Measurements from ENCODE around the gene ARSB.

Gene ARSB

GRCh38 chr5:78810098-78810920, 174.8 kb downstream of the ARSB start:
- no peak for TF ChIP-seq JUND (IDR thresholded peaks at IDR 0.05; ENCODE audit: low read depth)
- DNase-seq (ENCODE audit: low read depth in 1 of 2, low spot score in 1 of 2) = no peak
- in situ Hi-C loops (cut with HindIII; ENCODE audit: low pct_unique_long_range_greater_than_20kb, low sequenced_read_pairs) = no loop called here

GRCh38 chr5:78809444-78809843, 175.7 kb downstream of the ARSB start:
- TF ChIP-seq JUND (IDR thresholded peaks at IDR 0.05; ENCODE audit: low read depth) = no peak
- in situ Hi-C loops (cut with HindIII; ENCODE audit: low pct_unique_long_range_greater_than_20kb, low sequenced_read_pairs) = no loop called here
- no peak for DNase-seq (ENCODE audit: low read depth in 1 of 2, low spot score in 1 of 2)

DNA sequence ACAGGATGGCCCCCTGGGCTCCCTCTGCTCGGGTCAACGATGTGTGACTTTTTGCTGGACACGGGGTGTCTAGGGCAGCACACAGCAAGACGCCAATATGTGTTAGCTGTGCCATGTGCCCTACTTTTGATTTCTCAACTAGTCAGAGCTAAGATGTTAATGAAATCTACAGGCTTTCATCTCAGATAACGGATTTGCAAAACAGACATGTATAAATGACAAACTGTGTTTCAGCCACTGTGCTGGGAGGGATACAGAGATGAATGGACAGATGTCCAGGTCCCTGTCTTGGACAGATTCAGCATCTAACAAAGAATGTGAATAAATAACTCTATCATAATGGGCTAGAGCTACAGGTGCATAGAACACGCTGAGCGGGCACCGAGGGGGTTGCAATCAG, 176.3 kb downstream of the ARSB start:
- no peak for DNase-seq (ENCODE audit: low read depth in 1 of 2, low spot score in 1 of 2)
- no peak for TF ChIP-seq JUND (IDR thresholded peaks at IDR 0.05; ENCODE audit: low read depth)
- in situ Hi-C loops (cut with HindIII; ENCODE audit: low pct_unique_long_range_greater_than_20kb, low sequenced_read_pairs) = no loop called here

DNA sequence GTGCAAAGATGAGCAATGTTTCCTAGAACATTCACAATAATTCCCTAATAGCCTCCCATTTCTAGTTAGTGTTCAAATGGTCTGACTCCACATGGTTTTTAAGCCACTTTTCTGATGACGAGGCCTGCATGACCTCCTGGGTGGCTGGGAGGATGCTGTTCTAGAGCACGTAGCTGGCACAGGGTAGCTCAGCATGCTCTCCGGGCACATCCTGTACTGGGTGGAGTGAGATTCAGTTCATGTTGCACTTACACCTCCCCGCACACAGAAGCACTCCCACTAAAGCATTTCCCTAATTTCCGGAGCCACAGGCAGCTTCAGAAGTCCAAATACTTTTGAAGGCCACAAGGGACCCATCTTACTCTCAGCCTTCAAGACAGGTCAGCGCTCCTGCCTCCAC, 176.7 kb downstream of the ARSB start:
- no peak for DNase-seq (ENCODE audit: low read depth in 1 of 2, low spot score in 1 of 2)
- TF ChIP-seq JUND (IDR thresholded peaks at IDR 0.05; ENCODE audit: low read depth) = no peak
- in situ Hi-C loops (cut with HindIII; ENCODE audit: low pct_unique_long_range_greater_than_20kb, low sequenced_read_pairs) = no loop called here

DNA sequence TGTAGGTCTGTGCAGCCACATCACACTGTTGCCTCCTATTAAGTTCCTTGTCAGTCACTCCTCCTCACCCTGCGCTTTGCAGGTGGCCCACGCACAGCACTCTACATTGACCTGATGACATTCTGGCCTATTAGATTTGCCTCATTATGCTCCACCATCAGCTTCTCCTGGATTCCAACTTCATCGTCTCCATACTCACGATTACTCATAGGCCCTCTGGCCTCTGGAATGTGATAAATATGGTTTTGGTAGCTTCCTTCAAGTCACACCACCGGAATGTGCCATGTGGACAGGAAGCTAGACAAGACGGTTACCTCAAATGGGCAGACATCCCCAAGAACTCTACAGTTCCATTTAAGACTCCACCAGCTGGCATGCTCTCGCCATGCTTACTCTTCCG, 178.6 kb downstream of the ARSB start:
- no peak for TF ChIP-seq JUND (IDR thresholded peaks at IDR 0.05; ENCODE audit: low read depth)
- no peak for DNase-seq (ENCODE audit: low read depth in 1 of 2, low spot score in 1 of 2)
- in situ Hi-C loops (cut with HindIII; ENCODE audit: low pct_unique_long_range_greater_than_20kb, low sequenced_read_pairs) = no loop called here

- DNase-seq (ENCODE audit: low read depth in 1 of 2, low spot score in 1 of 2) = no peak
- in situ Hi-C loops (cut with HindIII; ENCODE audit: low pct_unique_long_range_greater_than_20kb, low sequenced_read_pairs) = no loop called here
- no peak for TF ChIP-seq JUND (IDR thresholded peaks at IDR 0.05; ENCODE audit: low read depth)
These were observed 179.5 kb downstream of the ARSB start for GRCh38 chr5:78805474-78806124.

DNA sequence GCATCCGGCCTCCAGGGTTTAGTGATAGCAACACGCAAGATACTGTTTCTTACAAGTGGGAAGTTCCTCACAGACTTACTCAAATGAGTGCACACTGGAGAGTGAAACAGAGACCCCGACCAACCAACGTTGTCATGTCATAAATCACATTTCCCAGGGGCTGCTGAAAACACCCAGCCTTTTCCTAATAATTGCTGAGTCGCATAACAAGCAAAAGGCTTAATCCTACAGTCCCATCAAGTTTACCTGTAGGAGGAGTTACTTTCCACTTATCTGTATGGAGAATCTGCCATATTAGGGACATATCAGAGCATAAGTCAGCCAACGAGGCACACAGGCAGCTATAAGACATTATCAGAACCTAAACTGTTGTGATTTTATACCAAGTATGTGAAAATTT, 180.1 kb downstream of the ARSB start:
- no peak for DNase-seq (ENCODE audit: low read depth in 1 of 2, low spot score in 1 of 2)
- in situ Hi-C loops (cut with HindIII; ENCODE audit: low pct_unique_long_range_greater_than_20kb, low sequenced_read_pairs) = no loop called here
- no peak for TF ChIP-seq JUND (IDR thresholded peaks at IDR 0.05; ENCODE audit: low read depth)

- no peak for DNase-seq (ENCODE audit: low read depth in 1 of 2, low spot score in 1 of 2)
- TF ChIP-seq JUND (IDR thresholded peaks at IDR 0.05; ENCODE audit: low read depth) = no peak
- in situ Hi-C loops (cut with HindIII; ENCODE audit: low pct_unique_long_range_greater_than_20kb, low sequenced_read_pairs) = no loop called here
These were observed 181.2 kb downstream of the ARSB start for GRCh38 chr5:78803941-78804340.

GRCh38 chr5:78803353-78803752, 181.8 kb downstream of the ARSB start:
- TF ChIP-seq JUND (IDR thresholded peaks at IDR 0.05; ENCODE audit: low read depth) = no peak
- in situ Hi-C loops (cut with HindIII; ENCODE audit: low pct_unique_long_range_greater_than_20kb, low sequenced_read_pairs) = no loop called here
- DNase-seq (ENCODE audit: low read depth in 1 of 2, low spot score in 1 of 2) = no peak

GRCh38 chr5:78801413-78801812, 183.7 kb downstream of the ARSB start:
- DNase-seq (ENCODE audit: low read depth in 1 of 2, low spot score in 1 of 2) = no peak
- in situ Hi-C loops (cut with HindIII; ENCODE audit: low pct_unique_long_range_greater_than_20kb, low sequenced_read_pairs) = no loop called here
- no peak for TF ChIP-seq JUND (IDR thresholded peaks at IDR 0.05; ENCODE audit: low read depth)

DNA sequence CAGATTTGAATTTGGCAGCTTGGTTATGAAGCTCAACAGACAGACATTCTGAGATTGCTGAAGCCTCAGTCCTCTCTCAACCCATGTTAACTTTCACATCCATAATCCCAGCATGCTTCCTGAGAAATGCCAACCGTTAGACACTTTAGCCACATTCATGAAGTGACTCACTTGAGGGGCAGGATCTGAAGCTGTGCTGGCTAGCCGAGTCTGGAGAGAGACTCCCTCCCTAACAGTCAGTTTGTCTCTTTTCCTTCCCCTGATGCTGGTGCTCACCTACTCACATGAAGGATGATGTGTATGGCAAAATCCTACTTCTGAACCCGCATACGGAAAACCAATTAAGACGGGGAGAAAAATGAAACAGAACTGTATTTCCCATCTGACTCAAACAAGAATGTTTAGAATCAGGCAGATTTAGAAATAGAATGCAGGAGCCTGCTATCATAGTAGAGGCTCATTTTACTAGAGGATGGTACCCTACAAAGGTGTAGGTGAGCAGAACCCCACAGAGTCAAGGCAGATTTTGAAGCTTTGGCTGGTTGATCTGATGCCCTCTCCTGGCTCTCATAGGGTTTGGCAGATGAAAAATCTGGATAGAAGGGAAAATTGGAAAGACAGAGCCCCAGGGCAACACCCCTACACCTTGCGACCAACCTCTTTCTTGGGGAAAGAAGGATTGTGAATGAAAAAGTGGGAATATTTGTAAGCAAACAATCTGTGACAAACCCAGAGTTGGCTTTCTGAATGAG, 185.7 kb downstream of the ARSB start:
- in situ Hi-C loops (cut with HindIII; ENCODE audit: low pct_unique_long_range_greater_than_20kb, low sequenced_read_pairs) = no loop called here
- TF ChIP-seq JUND (IDR thresholded peaks at IDR 0.05; ENCODE audit: low read depth) = no peak
- DNase-seq (ENCODE audit: low read depth in 1 of 2, low spot score in 1 of 2) = no peak

GRCh38 chr5:78798673-78799029, 186.5 kb downstream of the ARSB start:
- no peak for DNase-seq (ENCODE audit: low read depth in 1 of 2, low spot score in 1 of 2)
- in situ Hi-C loops (cut with HindIII; ENCODE audit: low pct_unique_long_range_greater_than_20kb, low sequenced_read_pairs) = no loop called here
- TF ChIP-seq JUND (IDR thresholded peaks at IDR 0.05; ENCODE audit: low read depth) = no peak
